Nephron progenitor cell (in vitro differentiated cells): Measurements from ENCODE around the gene CCDC141.

Source experiments
- DNase-seq: peaks from one replicate; pipeline ENCODE4 v3.0.0; 2021
- H3K27ac Mint-ChIP-seq: 2 replicates; pipeline ENCODE4 v1.8.0; 2021; ENCODE audit warnings: mild to moderate bottlenecking, moderate library complexity, mixed read lengths
- H3K27me3 Mint-ChIP-seq: 2 replicates; pipeline ENCODE4 v1.8.0; 2021; ENCODE audit warnings: mild to moderate bottlenecking, low read depth, mixed read lengths; ENCODE audit not compliant: poor library complexity
- H3K36me3 Mint-ChIP-seq: 2 replicates; pipeline ENCODE4 v1.8.0; 2021; ENCODE audit warnings: low read depth, mixed read lengths
- H3K4me1 Mint-ChIP-seq: 2 replicates; pipeline ENCODE4 v1.8.0; 2021; ENCODE audit warnings: mixed read lengths
- H3K4me3 Mint-ChIP-seq: 2 replicates; pipeline ENCODE4 v1.8.0; 2021; ENCODE audit warnings: mild to moderate bottlenecking, moderate library complexity, mixed read lengths
- H3K9me3 Mint-ChIP-seq: 2 replicates; pipeline ENCODE4 v1.8.0; 2021; ENCODE audit warnings: mild to moderate bottlenecking, moderate library complexity, mixed read lengths
- CTCF ChIP-seq: fragments of 200-600 bp; sonication (generic); IDR thresholded peaks from 2 replicates; pipeline ENCODE4 v1.5.0; 2021; ENCODE audit warnings: antibody characterized with exemption

CCDC141 gene

GRCh38 chr2:178865999-178866398, 183.9 kb downstream of the CCDC141 start:
- H3K36me3 Mint-ChIP-seq, result no peaks in the 10 kb centered on the region
- peaks cover 23% of the 10 kb centered on the region for H3K4me1 Mint-ChIP-seq
- no peak overlapping the region for H3K4me3 Mint-ChIP-seq
- DNase-seq, result no peak
- H3K27ac Mint-ChIP-seq, result no peak overlapping the region
- H3K9me3 Mint-ChIP-seq, result no peaks in the 10 kb centered on the region
- no peak for TF ChIP-seq CTCF
- peaks cover 3% of the 10 kb centered on the region for H3K27me3 Mint-ChIP-seq

DNA sequence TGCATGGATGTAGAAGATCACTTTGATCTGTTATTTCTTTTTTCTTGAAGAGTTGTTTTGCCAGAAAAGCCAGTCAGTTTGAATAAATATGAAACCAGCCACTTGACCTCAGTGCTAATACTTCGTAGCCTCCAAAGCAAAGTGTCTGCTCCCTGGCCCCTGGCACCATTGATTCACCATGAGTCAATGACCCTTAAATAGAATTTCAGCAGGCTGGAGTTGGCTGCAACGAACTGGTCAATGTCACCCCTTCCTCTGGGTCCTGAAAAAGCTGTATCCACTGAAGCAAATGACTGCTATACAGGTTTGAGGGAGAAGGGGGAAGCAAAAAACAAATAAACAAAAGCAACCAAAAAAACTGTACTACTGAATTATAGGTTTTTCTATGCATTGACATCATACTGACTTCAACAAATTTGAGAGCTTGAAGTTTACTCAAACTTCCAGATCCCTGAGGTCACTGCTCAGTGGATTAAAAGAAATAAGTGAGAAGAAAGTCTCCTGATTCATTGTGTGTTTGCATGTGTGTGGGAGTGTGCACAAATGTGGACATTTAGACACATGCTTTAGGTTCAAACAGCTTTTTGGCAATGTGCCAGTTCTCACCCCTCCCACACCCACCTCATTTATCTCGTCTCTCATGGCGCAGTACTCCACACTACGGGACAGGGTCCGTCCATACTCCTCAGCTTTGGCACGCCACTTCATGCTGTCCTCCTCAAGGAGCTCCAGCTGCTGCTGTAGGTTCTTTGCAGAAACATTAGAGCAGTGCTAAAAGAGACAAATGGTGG, 184.6 kb downstream of the CCDC141 start:
- H3K4me1 Mint-ChIP-seq, result peaks cover 23% of the 10 kb centered on the region
- H3K27me3 Mint-ChIP-seq, result peaks cover 3% of the 10 kb centered on the region
- H3K9me3 Mint-ChIP-seq, result no peaks in the 10 kb centered on the region
- no peaks in the 10 kb centered on the region for H3K36me3 Mint-ChIP-seq
- no peak overlapping the region for H3K4me3 Mint-ChIP-seq
- H3K27ac Mint-ChIP-seq, result no peak overlapping the region
- no peak for DNase-seq
- no peak for TF ChIP-seq CTCF

DNA sequence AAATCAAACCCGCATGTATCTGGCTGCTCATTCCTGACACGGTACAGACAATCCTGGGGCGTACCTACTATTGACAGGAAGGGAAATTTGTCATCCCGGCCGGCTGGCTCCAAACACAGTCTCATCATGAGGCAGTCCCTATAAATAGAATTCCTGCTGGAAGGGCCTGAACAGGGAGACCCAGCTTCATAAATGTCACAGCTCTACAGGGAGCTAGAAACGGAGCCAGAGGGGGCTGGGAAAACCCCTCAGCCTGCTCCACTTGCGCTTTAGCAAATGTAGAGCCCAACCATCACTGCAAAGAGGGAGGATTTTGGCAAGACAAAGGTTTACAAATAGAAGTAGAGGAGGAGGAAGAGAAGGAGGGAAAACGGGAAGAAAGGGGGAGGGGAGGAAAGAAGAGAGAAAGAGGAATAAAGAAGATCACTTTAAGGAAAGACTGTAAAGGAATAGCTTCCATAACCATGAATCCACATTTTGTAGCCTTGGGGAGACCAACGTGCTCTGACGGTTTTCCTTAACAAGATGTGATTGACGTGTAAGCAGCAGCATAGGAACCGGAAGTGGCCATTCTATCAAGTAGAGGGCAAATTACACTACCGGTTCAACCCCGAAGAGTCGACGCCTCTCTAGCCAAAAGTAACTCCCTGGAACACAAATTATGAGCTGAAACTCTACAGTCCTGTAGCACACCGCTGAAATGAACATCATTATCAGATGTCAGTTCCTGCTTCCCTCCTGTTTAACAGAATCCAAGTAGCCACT, 185.9 kb downstream of the CCDC141 start:
- H3K9me3 Mint-ChIP-seq, result no peaks in the 10 kb centered on the region
- H3K36me3 Mint-ChIP-seq, result no peaks in the 10 kb centered on the region
- DNase-seq, result peak; percentile 8
- peaks cover 25% of the 10 kb centered on the region for H3K4me1 Mint-ChIP-seq
- H3K27ac Mint-ChIP-seq, result no peak overlapping the region
- no peak for TF ChIP-seq CTCF
- no peak overlapping the region for H3K4me3 Mint-ChIP-seq
- H3K27me3 Mint-ChIP-seq, result peaks cover 3% of the 10 kb centered on the region

- TF ChIP-seq CTCF, result no peak
- H3K36me3 Mint-ChIP-seq, result no peaks in the 10 kb centered on the region
- H3K9me3 Mint-ChIP-seq, result no peaks in the 10 kb centered on the region
- no peak overlapping the region for H3K27ac Mint-ChIP-seq
- H3K27me3 Mint-ChIP-seq, result peaks cover 3% of the 10 kb centered on the region
- H3K4me3 Mint-ChIP-seq, result no peak overlapping the region
- DNase-seq, result no peak
- H3K4me1 Mint-ChIP-seq, result peaks cover 28% of the 10 kb centered on the region
Measured at GRCh38 chr2:178863130-178863855, 186.6 kb downstream of the CCDC141 start.

DNA sequence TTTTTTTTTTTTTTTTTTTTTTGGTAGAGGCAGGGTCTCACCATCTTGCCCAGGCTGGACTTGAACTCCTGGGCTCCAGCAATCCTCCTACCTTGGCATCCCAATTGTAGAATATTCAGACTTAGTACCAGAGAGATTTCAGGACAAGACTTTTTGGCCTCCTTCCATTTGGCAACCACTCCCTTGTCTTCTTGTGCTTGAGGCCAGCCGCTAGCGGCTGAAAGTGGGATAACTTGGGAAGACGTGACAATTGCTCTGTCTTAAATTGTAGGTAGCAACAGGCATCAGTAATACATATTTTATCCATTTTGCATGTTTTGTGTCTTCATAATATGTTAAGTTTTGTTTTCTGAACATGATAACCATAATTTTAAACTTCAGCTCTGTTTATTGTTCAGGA, 189.4 kb downstream of the CCDC141 start:
- Mint-ChIP-seq H3K27ac (no peak overlapping the region), H3K27me3 (peaks cover 3% of the 10 kb centered on the region), H3K4me1 (peaks cover 25% of the 10 kb centered on the region), H3K4me3 (no peak overlapping the region), H3K9me3 (no peaks in the 10 kb centered on the region), H3K36me3 (no peaks in the 10 kb centered on the region)
- no peak for DNase-seq
- TF ChIP-seq CTCF, result no peak
